Vagina (tissue), 2 donors: ENCODE data around the gene CAP1.

Source experiments
- CTCF ChIP-seq, 3 experiments: fragments of 450-650 bp in 2 of 3; fragments of 200-600 bp in 1 of 3; sonication (generic) in 1 of 3; IDR thresholded peaks; one replicate each; pipeline ENCODE4 v1.5.1; 2017 to 2019; ENCODE audit warnings: antibody characterized with exemption in 3 of 3, mild to moderate bottlenecking in 2 of 3, moderate library complexity in 2 of 3
- POLR2A ChIP-seq, 2 donors: fragments of 450-650 bp; IDR thresholded peaks; one replicate each; pipeline ENCODE4 v1.6.1; 2017; ENCODE audit warnings: antibody characterized with exemption in 2 of 2, mild to moderate bottlenecking in 2 of 2, moderate library complexity in 2 of 2
- POLR2AphosphoS5 ChIP-seq, 2 donors: sonication (generic); formaldehyde crosslinking; IDR thresholded peaks; one replicate each; pipeline ENCODE4 v1.9.0; 2017; ENCODE audit warnings: antibody characterized with exemption in 2 of 2, mild to moderate bottlenecking in 2 of 2, low read depth in 1 of 2; ENCODE audit not compliant: insufficient read depth in 1 of 2

- TF ChIP-seq POLR2AphosphoS5 (IDR thresholded peaks at IDR 0.05; ENCODE audit: insufficient read depth in 1 of 2, low read depth in 1 of 2) (peak in 1 of 2 donors; percentile 62), CTCF (IDR thresholded peaks at IDR 0.05) (peak in 2 of 3 experiments; percentile 25 to 47), POLR2A (IDR thresholded peaks at IDR 0.05) (no peak)
Observed at GRCh38 chr1:40032240-40032891, 8.2 kb upstream of the CAP1 start.
